ENCODE measurements around the gene SESN1.
"Not testable (repeated sequence)": the region's sequence is repeated elsewhere in the genome, so short reads cannot be mapped to it uniquely, and the experiment has no call there.

The SESN1 gene

DNA sequence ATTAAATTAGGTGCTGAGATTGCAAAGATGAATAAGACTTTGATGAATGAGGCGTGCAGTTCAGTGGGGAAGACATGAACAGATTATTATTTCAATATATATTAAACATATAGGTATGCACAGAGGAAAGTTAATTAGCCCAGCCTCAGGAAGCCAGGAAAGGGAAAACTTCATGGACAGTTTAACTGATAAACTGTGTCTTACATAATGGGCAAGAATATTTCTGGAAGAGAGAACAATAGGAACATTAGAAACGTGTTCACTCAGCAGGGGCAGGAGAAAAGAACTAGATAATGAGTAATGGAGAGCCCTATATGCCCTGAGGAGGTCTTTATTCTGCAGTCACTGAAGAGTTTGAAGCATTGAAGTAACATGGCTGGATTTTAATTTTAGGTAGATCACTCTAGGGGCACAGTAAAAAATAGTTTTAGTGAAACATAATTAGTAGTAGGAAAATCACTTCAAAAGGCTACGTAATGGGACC is 24.3 kb upstream of the SESN1 start:
- FAIRE-seq (no peak), DNase-seq (ENCODE audit: insufficient read length, low spot score) (no peak)
- TF ChIP-seq POLR2AphosphoS5 (IDR thresholded peaks at IDR 0.05; ENCODE audit: low read depth, low read length): no peak
- no peak for TF ChIP-seq PAX5 (IDR thresholded peaks at IDR 0.05; ENCODE audit: insufficient read depth, low read length, severe bottlenecking)
- TF ChIP-seq POU2F2 (IDR thresholded peaks at IDR 0.05; ENCODE audit: low read depth, low read length): no peak
- TF ChIP-seq POLR2A (IDR thresholded peaks at IDR 0.05; ENCODE audit: low read depth, low read length): no peak
- no peak for TF ChIP-seq TAF1 (IDR thresholded peaks at IDR 0.05; ENCODE audit: low read depth, low read length)
- no peak for TF ChIP-seq SPI1 (IDR thresholded peaks at IDR 0.05; ENCODE audit: low read depth, low read length)

DNA sequence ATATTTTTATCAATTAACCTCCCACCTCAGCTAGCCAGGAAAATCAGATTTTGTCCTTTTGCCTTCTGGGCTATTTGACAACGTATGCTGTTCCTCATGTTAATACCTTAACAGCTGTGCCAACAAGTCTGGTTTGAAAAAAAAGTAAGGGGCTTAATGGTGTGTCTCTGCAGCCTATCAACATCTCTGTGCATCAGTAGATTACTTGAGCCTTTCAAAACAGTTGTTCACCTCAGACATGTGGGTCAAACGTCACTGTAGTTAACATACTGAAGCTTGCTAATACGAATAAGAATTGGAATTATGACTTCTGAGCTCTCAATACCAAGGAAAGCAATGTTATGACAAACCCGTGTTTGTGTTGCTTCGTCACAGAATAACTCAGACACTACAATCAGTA is 23.7 kb upstream of the SESN1 start:
- DNase-seq (ENCODE audit: insufficient read length, low spot score) (no peak), FAIRE-seq (peak; percentile 5)
- TF ChIP-seq POU2F2 (IDR thresholded peaks at IDR 0.05; ENCODE audit: low read depth, low read length): no peak
- TF ChIP-seq POLR2A (IDR thresholded peaks at IDR 0.05; ENCODE audit: low read depth, low read length): no peak
- TF ChIP-seq PAX5 (IDR thresholded peaks at IDR 0.05; ENCODE audit: insufficient read depth, low read length, severe bottlenecking): no peak
- no peak for TF ChIP-seq SPI1 (IDR thresholded peaks at IDR 0.05; ENCODE audit: low read depth, low read length)
- no peak for TF ChIP-seq TAF1 (IDR thresholded peaks at IDR 0.05; ENCODE audit: low read depth, low read length)
- TF ChIP-seq POLR2AphosphoS5 (IDR thresholded peaks at IDR 0.05; ENCODE audit: low read depth, low read length): no peak

DNA sequence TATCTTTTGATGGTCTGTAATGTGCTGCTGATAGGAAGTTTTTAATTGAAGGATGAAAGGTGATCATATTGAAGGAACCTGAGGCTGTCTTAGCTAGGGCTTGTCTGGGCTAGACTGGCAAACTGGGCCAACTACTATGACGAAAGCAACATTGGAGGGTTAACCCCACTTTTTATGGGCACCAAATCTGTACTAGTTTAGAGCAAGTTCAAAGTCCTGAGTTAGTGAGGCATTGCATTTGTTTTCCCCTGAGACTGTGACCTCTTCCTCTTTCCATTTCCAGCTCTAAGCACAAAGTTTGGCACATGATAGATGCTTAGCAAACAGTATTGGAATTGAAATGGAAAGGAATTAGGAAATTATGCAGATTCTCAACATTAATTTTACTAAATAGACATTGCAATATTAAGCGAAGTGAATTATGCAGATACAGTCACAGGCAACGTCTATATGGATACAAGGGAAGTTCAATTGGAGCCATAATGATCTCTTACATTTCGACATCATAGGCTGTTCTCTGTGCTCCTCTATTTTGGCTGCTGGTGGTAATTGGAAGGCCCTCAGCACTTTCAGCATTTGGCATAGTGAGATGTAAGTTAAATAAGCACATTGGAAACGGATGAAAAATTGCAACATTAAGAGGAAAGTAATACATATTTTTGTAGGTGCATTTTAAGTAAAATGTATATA is 22.8 kb upstream of the SESN1 start:
- TF ChIP-seq SPI1 (IDR thresholded peaks at IDR 0.05; ENCODE audit: low read depth, low read length): peak; percentile 90
- no peak for TF ChIP-seq POLR2A (IDR thresholded peaks at IDR 0.05; ENCODE audit: low read depth, low read length)
- TF ChIP-seq PAX5 (IDR thresholded peaks at IDR 0.05; ENCODE audit: insufficient read depth, low read length, severe bottlenecking): no peak
- FAIRE-seq (peak; percentile 88), DNase-seq (ENCODE audit: insufficient read length, low spot score) (no peak)

DNA sequence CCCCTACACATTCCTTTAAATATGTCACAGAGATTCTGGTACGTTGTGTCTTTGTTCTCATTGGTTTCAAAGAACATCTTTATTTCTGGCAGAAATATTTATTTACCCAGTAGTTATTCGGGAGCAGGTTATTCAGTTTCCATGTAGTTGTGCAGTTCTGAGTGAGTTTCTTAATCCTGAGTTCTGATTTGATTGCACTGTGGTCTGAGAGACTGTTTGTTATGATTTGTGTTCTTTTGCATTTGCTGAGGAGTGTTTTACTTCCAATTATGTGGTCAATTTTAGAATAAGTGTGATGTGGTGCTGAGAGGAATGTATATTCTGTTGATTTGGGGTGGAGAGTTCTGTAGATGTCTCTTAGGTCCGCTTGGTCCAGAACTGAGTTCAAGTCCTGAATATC is 18.0 kb upstream of the SESN1 start:
- DNase-seq (ENCODE audit: insufficient read length, low spot score); FAIRE-seq: not testable (repeated sequence)

DNA sequence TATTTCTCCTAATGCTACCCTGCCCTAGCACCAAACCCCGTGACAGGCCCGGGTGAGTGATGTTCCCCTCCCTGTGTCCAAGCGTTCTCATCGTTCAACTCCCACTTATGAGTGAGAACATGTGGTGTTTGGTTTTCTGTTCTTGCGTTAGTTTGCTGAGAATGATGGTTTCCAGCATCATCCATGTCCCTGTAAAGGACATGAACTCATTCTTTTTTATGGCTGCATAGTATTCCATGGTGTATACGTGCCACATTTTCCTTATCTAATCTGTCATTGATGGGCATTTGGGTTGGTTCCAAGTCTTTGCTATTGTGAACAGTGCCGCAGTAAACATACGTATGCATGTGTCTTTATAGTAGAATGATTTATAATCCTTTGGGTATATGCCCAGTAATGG is 15.0 kb upstream of the SESN1 start:
- DNase-seq (ENCODE audit: insufficient read length, low spot score); FAIRE-seq: not testable (repeated sequence)

DNA sequence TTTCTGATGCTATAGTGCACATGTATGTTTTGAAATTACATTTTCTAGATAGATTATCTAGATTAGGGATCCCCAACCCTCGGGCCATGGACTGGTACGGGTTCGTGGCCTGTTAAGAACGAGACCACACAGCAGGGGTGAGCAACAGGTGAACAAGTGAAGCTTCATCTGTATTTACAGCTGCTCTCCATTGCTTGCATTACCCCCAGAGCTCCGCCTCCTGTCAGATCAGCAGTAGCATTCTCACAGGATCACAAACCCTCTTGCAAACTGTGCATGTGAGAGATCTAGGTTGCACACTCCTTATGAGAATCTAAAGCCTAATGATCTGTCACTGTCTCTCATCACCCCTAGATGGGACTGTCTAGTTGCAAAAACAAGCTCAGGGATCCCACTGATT is 11.0 kb upstream of the SESN1 start:
- DNase-seq (ENCODE audit: insufficient read length, low spot score) (no peak), FAIRE-seq (no peak)
- TF ChIP-seq SPI1 (IDR thresholded peaks at IDR 0.05; ENCODE audit: low read depth, low read length) (no peak), POU2F2 (IDR thresholded peaks at IDR 0.05; ENCODE audit: low read depth, low read length) (no peak), POLR2A (IDR thresholded peaks at IDR 0.05; ENCODE audit: low read depth, low read length) (no peak), TAF1 (IDR thresholded peaks at IDR 0.05; ENCODE audit: low read depth, low read length) (no peak), POLR2AphosphoS5 (IDR thresholded peaks at IDR 0.05; ENCODE audit: low read depth, low read length) (no peak)

DNA sequence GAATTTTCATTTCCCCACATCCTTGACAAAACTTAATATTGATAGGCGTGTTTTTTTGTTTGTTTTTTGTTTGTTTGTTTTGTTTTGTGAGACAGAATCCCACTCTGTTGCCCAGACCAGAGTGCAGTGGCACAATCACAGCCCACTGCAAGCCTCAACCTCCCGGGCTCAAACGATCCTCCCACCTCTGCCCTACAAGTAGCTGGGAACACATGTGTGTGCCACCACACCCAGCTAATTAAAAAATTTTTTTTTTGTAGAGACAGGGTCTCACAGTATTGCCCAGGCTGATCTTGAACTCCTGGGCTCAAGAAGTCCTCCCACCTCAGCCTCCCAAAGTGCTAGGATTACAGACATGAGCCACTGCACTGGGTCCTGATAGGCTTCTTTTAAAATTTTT is 9.9 kb upstream of the SESN1 start:
- TF ChIP-seq POLR2A (IDR thresholded peaks at IDR 0.05; ENCODE audit: low read depth, low read length) (no peak), SPI1 (IDR thresholded peaks at IDR 0.05; ENCODE audit: low read depth, low read length) (no peak), PAX5 (IDR thresholded peaks at IDR 0.05; ENCODE audit: insufficient read depth, low read length, severe bottlenecking) (no peak), POLR2AphosphoS5 (IDR thresholded peaks at IDR 0.05; ENCODE audit: low read depth, low read length) (no peak), POU2F2 (IDR thresholded peaks at IDR 0.05; ENCODE audit: low read depth, low read length) (no peak), TAF1 (IDR thresholded peaks at IDR 0.05; ENCODE audit: low read depth, low read length) (no peak)
- no peak for FAIRE-seq
- DNase-seq (ENCODE audit: insufficient read length, low spot score): no peak

DNA sequence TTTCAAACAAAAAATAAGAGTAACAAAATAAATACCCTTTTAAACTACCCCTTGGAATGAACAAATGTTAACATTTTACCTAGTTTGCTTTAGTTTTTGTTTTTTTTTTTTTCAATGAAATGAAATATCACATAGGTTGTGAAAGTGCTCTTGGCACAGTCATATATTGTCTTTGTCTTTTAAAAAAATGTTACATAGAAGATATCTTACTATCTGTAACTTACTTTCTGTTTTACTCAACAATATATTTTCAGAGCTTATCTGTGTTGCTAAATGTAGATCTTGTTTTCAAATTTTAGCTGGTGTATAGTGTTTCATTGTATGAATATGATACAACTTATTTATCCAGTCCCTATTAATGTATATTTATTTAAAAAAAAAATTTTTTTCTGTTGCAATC is 9.3 kb upstream of the SESN1 start:
- TF ChIP-seq POLR2A (IDR thresholded peaks at IDR 0.05; ENCODE audit: low read depth, low read length) (no peak), TAF1 (IDR thresholded peaks at IDR 0.05; ENCODE audit: low read depth, low read length) (no peak)
- no peak for DNase-seq (ENCODE audit: insufficient read length, low spot score)
- FAIRE-seq: no peak

DNA sequence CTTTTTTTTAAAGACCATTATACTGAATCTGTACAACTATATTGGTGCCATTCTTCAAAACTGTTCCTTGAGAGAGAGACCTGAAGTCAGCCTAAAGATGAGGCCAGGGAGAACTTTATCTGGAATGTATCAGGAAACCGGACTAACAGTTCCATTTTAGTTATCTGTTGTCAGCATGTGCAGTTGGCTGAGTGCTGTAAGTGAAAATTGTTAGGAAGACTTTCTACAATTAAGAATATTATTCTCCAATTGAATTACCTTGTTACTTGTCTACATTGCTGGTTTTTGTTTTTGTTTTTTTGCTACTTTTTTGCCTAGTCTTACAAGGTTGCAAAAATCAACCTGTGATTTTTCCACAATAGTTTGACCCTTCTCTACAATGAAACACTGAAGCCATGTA is 8.1 kb upstream of the SESN1 start:
- FAIRE-seq: no peak
- DNase-seq (ENCODE audit: insufficient read length, low spot score): no peak

DNA sequence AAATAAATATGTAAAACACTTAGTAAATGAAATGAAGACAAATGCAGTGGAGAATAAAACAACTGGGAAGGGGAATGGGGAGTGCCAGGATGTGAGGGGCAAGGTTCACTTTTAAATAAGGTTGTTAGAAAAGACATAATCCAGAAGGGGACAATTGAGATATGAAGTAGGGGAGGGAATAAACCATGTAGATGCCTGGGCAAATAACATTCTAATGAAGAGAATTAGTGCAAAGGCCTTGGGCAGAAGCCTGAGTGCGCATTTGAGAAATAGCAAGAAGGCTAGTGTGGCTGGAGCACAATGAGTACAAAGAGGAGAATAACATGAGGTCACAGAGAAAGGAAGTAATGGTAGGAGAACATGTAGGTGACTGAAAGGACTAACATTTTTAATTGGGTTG is 3.0 kb upstream of the SESN1 start:
- DNase-seq (ENCODE audit: insufficient read length, low spot score) (no peak), FAIRE-seq (no peak)
- TF ChIP-seq POLR2AphosphoS5 (IDR thresholded peaks at IDR 0.05; ENCODE audit: low read depth, low read length) (no peak), PAX5 (IDR thresholded peaks at IDR 0.05; ENCODE audit: insufficient read depth, low read length, severe bottlenecking) (no peak)

More for the DNA sequence above, 8.1 kb upstream of the SESN1 start:
- no peak for TF ChIP-seq POU2F2 (IDR thresholded peaks at IDR 0.05; ENCODE audit: low read depth, low read length)

DNA sequence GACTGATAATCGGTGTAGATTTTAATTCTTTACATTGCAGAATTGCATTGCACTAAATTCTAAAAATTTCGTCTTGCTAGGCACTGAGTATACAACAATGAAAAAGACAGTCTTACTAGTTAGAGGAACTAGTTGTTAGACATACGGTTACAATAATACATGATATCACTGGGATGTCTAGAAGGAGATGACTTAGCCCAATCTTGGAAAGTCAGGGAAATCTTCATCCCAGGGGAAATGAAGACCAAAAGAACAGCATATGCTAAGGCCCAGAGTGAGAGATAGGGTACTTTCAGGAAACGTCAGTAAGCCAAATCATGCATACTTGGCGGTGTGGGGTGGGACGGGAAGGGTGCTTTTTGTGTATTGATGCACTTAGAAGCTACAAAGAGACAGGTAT is 1.6 kb upstream of the SESN1 start:
- FAIRE-seq: no peak
- no peak for DNase-seq (ENCODE audit: insufficient read length, low spot score)
- TF ChIP-seq PAX5 (IDR thresholded peaks at IDR 0.05; ENCODE audit: insufficient read depth, low read length, severe bottlenecking) (no peak), POLR2A (IDR thresholded peaks at IDR 0.05; ENCODE audit: low read depth, low read length) (no peak), SPI1 (IDR thresholded peaks at IDR 0.05; ENCODE audit: low read depth, low read length) (no peak), POLR2AphosphoS5 (IDR thresholded peaks at IDR 0.05; ENCODE audit: low read depth, low read length) (no peak), TAF1 (IDR thresholded peaks at IDR 0.05; ENCODE audit: low read depth, low read length) (no peak), POU2F2 (IDR thresholded peaks at IDR 0.05; ENCODE audit: low read depth, low read length) (no peak)

DNA sequence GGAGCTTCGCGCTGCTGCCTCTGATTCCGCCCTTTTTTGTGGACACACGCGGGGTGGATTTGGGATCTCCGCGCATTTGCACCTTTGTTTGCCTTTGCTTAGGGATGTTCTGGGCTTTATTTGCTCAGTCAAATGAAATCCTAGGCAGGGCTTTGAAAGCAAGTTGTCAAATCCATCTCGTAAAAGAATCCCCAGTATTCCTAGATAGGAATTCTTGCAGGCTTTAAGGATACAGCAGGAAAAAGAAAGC is 1.1 kb upstream of the SESN1 start:
- FAIRE-seq: no peak
- no peak for TF ChIP-seq POU2F2 (IDR thresholded peaks at IDR 0.05; ENCODE audit: low read depth, low read length)
- no peak for TF ChIP-seq POLR2A (IDR thresholded peaks at IDR 0.05; ENCODE audit: low read depth, low read length)
- no peak for TF ChIP-seq TAF1 (IDR thresholded peaks at IDR 0.05; ENCODE audit: low read depth, low read length)
- no peak for TF ChIP-seq SPI1 (IDR thresholded peaks at IDR 0.05; ENCODE audit: low read depth, low read length)
- no peak for TF ChIP-seq PAX5 (IDR thresholded peaks at IDR 0.05; ENCODE audit: insufficient read depth, low read length, severe bottlenecking)
- TF ChIP-seq POLR2AphosphoS5 (IDR thresholded peaks at IDR 0.05; ENCODE audit: low read depth, low read length): no peak

More for the DNA sequence above, 1.1 kb upstream of the SESN1 start:
- no peak for DNase-seq (ENCODE audit: insufficient read length, low spot score)

Data from GM12891 (cell line).